ENCODE data around the gene MAPK1. TPM values are rescaled to one million over a fixed set of nuclear protein-coding genes. Genes with fewer than 3 reads are reported as not detected.

Gene MAPK1
- total RNA-seq, 4 donors from 2014 or later: 36.0 to 57.6 (median 45.0) TPM

DNA sequence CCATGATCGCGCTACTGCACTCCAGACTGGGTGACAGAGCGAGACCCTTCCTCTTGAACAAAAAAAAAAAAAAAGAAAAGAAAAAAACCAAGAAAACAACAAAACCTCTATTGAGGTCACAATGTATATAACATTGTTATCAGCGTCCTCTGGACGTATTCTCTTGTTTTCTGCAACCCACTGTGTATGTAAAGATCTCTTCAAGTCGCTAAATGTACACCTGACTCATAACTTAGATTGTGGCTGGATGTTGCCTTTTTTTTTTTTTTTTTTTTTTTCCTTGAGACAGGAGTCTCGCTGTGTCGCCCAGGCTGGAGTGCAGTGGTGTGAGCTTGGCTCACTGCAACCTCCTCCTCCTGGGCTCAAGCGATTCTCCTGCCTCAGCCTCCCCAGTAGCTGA is 130.5 kb downstream of the MAPK1 start:
- TF ChIP-seq POLR2A (IDR thresholded peaks at IDR 0.05): no peak
- TF ChIP-seq CTCF (IDR thresholded peaks at IDR 0.05): no peak
- intact Hi-C loops (cut with DNase I): loop anchor here (10.0 kb wide), 1 partner anchor 128 kb away; the partner anchor contains the start of gene MAPK1
- DNase-seq: no peak
- Histone ChIP-seq H3K4me1 (peaks cover 6 to 20% (median 9%) of the 10 kb centered on the region in 3 donors), H3K9me3 (no peaks in the 10 kb centered on the region), H3K4me3 (no peak overlapping the region), H3K27ac (no peak overlapping the region), H3K27me3 (no peaks in the 10 kb centered on the region), H3K36me3 (no peaks in the 10 kb centered on the region)
- 77 to 78% methylated on average over 9 of the region's 9 CpGs for WGBS, 2 donors

DNA sequence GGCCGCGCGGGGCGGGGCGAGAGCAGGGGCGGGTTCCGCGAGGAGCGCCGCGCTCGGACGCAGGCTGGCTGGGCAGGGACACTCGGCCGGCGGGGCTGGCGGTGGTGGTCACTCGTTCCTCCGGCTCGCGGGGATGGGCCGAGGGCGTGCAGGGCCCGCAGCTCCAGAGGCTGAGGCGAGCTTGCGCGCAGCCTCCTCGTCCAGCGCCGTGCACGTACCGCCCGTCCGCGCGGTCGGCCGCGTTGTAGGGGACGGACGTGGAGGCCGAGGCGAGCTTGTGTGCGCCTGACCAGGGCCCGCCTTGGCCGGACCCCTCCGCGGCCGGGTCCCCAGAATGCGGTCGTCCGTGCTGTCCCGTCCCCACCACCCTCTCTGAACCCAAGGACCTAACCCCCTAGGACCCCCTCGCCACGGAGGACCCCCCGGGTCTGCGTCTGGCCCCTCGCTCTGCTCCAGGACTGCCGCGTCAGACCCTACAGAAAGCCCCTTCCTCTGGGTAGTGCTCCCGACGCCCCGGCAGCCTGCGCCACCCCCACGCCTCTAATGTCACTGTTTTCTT is 131.3 kb downstream of the MAPK1 start:
- intact Hi-C loops (cut with DNase I): loop anchor here (10.0 kb wide), 1 partner anchor 129 kb away; the partner anchor contains the start of gene MAPK1
- DNase-seq: no peak

GRCh38 chr22:21735200-21736083 is 132.0 kb downstream of the MAPK1 start, which contains the start of gene YPEL1:
Gene YPEL1 (minus strand): TSS chr22:21735794. CDS start chr22:21710744, 25,050 bp downstream.
- H3K4me3 ChIP-seq: peak within 1 kb of the TSS; percentile 32 to 89 (median 61)

More for the DNA sequence above, 131.3 kb downstream of the MAPK1 start:
- Histone ChIP-seq H3K36me3 (no peaks in the 10 kb centered on the region), H3K27ac (peak overlapping the region in 2 of 4 donors; percentile 91 to 92), H3K9me3 (no peaks in the 10 kb centered on the region), H3K27me3 (no peaks in the 10 kb centered on the region), H3K4me1 (peaks cover 6 to 20% (median 9%) of the 10 kb centered on the region in 3 donors), H3K4me3 (peak overlapping the region; percentile 18 to 89 (median 61))
- 36 to 43% methylated on average over 12 to 21 of the region's 65 CpGs for WGBS, 2 donors
- TF ChIP-seq POLR2A (IDR thresholded peaks at IDR 0.05) (no peak), CTCF (IDR thresholded peaks at IDR 0.05) (no peak)

GRCh38 chr22:21734540-21735199 is 132.8 kb downstream of the MAPK1 start:
- no peak for TF ChIP-seq POLR2A (IDR thresholded peaks at IDR 0.05)
- H3K27ac ChIP-seq: peak overlapping the region in 3 of 4 donors; percentile 73 to 92 (median 91)

More at GRCh38 chr22:21735200-21736083, 132.0 kb downstream of the MAPK1 start, which contains the start of gene YPEL1:
- peak; percentile 71 for DNase-seq
- H3K27me3 ChIP-seq: no peaks in the 10 kb centered on the region
- H3K9me3 ChIP-seq: no peaks in the 10 kb centered on the region
- WGBS, 2 donors: 1% methylated on average over 5 to 12 of the region's 102 CpGs
- peak in 3 of 4 donors; percentile 94 to 98 (median 97) for TF ChIP-seq POLR2A (IDR thresholded peaks at IDR 0.05)
- peak in 2 of 6 experiments; percentile 4 to 16 for TF ChIP-seq CTCF (IDR thresholded peaks at IDR 0.05)
- no peaks in the 10 kb centered on the region for H3K36me3 ChIP-seq
- intact Hi-C loops (cut with DNase I): loop anchor here (10.0 kb wide), 1 partner anchor 129 kb away; the partner anchor contains the start of gene MAPK1
- H3K27ac ChIP-seq: peak within 1 kb of the TSS; percentile 40 to 92 (median 82)
- H3K4me1 ChIP-seq: peaks cover 6 to 20% (median 9%) of the 10 kb centered on the region in 3 donors

GRCh38 chr22:21731503-21731902 is 135.9 kb downstream of the MAPK1 start:
- TF ChIP-seq POLR2A (IDR thresholded peaks at IDR 0.05) (no peak), CTCF (IDR thresholded peaks at IDR 0.05) (no peak)
- WGBS, 2 donors: 82 to 86% methylated on average over 5 of the region's 5 CpGs

More at GRCh38 chr22:21734540-21735199, 132.8 kb downstream of the MAPK1 start:
- no peak for DNase-seq
- H3K4me3 ChIP-seq: peak overlapping the region; percentile 32 to 89 (median 61)
- no peaks in the 10 kb centered on the region for H3K9me3 ChIP-seq
- H3K36me3 ChIP-seq: no peaks in the 10 kb centered on the region
- H3K4me1 ChIP-seq: peaks cover 6 to 20% (median 9%) of the 10 kb centered on the region in 3 donors
- 10 to 15% methylated on average over 8 of the region's 8 CpGs for WGBS, 2 donors
- no peaks in the 10 kb centered on the region for H3K27me3 ChIP-seq
- intact Hi-C loops (cut with DNase I): loop anchor here (10.0 kb wide), 1 partner anchor 130 kb away; the partner anchor contains the start of gene MAPK1

More at GRCh38 chr22:21731503-21731902, 135.9 kb downstream of the MAPK1 start:
- Histone ChIP-seq H3K4me1 (peaks cover 6 to 20% (median 9%) of the 10 kb centered on the region in 3 donors), H3K27ac (no peak overlapping the region), H3K36me3 (no peaks in the 10 kb centered on the region), H3K27me3 (no peaks in the 10 kb centered on the region), H3K4me3 (no peak overlapping the region), H3K9me3 (no peaks in the 10 kb centered on the region)
- intact Hi-C loops (cut with DNase I): loop anchor here (10.0 kb wide), 1 partner anchor 133 kb away; the partner anchor contains the start of gene MAPK1
- DNase-seq: no peak

All from esophagus squamous epithelium (tissue), 5 donors.